ENCODE results near the gene SELPLG. TPM values are rescaled to one million over a fixed set of nuclear protein-coding genes. Genes with fewer than 3 reads are reported as not detected.
"Not testable (repeated sequence)": the region's sequence is repeated elsewhere in the genome, so short reads cannot be mapped to it uniquely, and the experiment has no call there.

SELPLG gene
- total and polyA plus RNA-seq, 2 donors (not counting 1 experiment from before 2014, with no cell fraction given) = 6.1 to 8.0 TPM

DNA sequence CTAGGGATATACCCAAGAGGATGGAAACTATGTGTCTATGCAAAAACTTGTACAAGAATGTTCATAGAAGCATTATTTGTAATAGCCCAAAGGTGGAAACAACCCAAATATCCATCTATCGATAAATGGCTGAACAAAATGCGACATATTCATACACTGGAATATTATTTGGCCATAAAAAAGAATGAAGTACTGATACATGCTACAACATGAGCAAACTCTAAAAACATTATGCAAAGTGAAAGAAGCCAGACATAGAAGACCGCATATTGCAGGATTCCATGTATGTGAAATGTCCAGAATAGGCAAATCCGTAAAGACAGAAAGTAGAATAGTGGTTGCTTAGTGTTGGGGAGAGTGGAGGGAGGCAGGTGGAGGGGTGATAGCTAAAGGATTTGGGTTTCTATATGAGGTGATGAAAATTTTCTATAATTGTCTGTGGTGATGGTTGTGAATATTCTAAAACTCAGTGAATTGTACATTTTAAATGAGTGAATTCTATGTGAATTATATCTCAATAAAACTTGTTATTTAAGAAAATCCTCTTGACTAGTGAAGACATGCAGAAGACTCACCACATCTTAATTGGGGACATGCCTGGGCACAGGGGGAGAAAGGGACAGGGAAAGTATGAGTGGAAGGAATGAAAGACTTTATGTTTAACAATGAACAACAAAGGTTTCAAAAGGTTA is 29.8 kb upstream of the SELPLG start:
- no peaks in the 10 kb centered on the region for H3K27me3 ChIP-seq (replicated peaks in 1 of 4; ENCODE audit: control extremely low read depth in 1 of 4, control insufficient read depth in 3 of 4, insufficient read depth in 4 of 4, low read length in 3 of 4)
- peaks cover 56% of the 10 kb centered on the region for H3K4me1 Mint-ChIP-seq
- no peaks in the 10 kb centered on the region for H3K9me3 Mint-ChIP-seq (ENCODE audit: insufficient read depth)
- no peaks in the 10 kb centered on the region for H4K20me1 ChIP-seq (ENCODE audit: control insufficient read depth, insufficient read depth, low read length, poor library complexity, severe bottlenecking)
- H3K4me3 Mint-ChIP-seq = peak overlapping the region; percentile 11
- ChIA-PET POLR2A (interaction anchor here (0.6 to 1.9 kb wide), 8 partner anchors 8 to 46 kb away, joined by 3 to 10 read pairs (median 7); partner anchors contain the start of gene SELPLG), CTCF (interaction anchor here (0.7 to 11.7 kb wide), 38 partner anchors 8 to 291 kb away, joined by 3 to 312 read pairs (median 6); partner anchors contain the start of genes CORO1C, ISCU, SART3 and SELPLG)
- ATAC-seq (ENCODE audit: low read depth) (no peak), DNase-seq (no peak)
- no peaks in the 10 kb centered on the region for H3K27me3 Mint-ChIP-seq
- intact Hi-C loops (cut with micrococcal nuclease) = loop anchor here (1.0 to 2.0 kb wide), 7 partner anchors 27 to 288 kb away; no protein-coding TSS in a partner anchor
- H2AFZ ChIP-seq (ENCODE audit: insufficient read depth, low read depth, low read length, poor library complexity, severe bottlenecking) = no peak overlapping the region
- peak overlapping the region; percentile 8 for H3K27ac Mint-ChIP-seq
- H3K36me3 ChIP-seq (replicated peaks in 1 of 2; ENCODE audit: control extremely low read depth in 1 of 2, control insufficient read depth in 1 of 2, extremely low read depth in 1 of 2, insufficient read depth in 2 of 2, low read length in 1 of 2) = peaks cover 5 to 18% of the 10 kb centered on the region in 2 experiments
- H3K4me2 ChIP-seq (replicated peaks; ENCODE audit: low read depth, low read length, poor library complexity, severe bottlenecking) = peak overlapping the region; percentile 71
- H3K9me3 ChIP-seq (ENCODE audit: control extremely low read depth in 1 of 3, control insufficient read depth in 2 of 3, insufficient read depth in 1 of 3, low read length in 2 of 3) = no peaks in the 10 kb centered on the region
- no peak for TF ChIP-seq EZH2 (IDR thresholded peaks at IDR 0.05; ENCODE audit: borderline replicate concordance, insufficient read depth, low read depth, low read length, poor library complexity, severe bottlenecking)
- TF ChIP-seq, protein P1, sequence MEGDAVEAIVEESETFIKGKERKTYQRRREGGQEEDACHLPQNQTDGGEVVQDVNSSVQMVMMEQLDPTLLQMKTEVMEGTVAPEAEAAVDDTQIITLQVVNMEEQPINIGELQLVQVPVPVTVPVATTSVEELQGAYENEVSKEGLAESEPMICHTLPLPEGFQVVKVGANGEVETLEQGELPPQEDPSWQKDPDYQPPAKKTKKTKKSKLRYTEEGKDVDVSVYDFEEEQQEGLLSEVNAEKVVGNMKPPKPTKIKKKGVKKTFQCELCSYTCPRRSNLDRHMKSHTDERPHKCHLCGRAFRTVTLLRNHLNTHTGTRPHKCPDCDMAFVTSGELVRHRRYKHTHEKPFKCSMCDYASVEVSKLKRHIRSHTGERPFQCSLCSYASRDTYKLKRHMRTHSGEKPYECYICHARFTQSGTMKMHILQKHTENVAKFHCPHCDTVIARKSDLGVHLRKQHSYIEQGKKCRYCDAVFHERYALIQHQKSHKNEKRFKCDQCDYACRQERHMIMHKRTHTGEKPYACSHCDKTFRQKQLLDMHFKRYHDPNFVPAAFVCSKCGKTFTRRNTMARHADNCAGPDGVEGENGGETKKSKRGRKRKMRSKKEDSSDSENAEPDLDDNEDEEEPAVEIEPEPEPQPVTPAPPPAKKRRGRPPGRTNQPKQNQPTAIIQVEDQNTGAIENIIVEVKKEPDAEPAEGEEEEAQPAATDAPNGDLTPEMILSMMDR (IDR thresholded peaks at IDR 0.05) = no peak
- peak overlapping the region; percentile 62 to 77 for H3K27ac ChIP-seq (ENCODE audit: low read length in 2 of 2)
- no peak overlapping the region for H3K4me3 ChIP-seq (ENCODE audit: control extremely low read depth in 1 of 5, extremely low read depth in 1 of 5, insufficient read depth in 1 of 5, low read depth in 2 of 5, low read length in 4 of 5)
- H3K79me2 ChIP-seq (ENCODE audit: control insufficient read depth, insufficient read depth, low read length) = peaks cover 35% of the 10 kb centered on the region
- 90% methylated on average over 2 of the region's 4 CpGs for WGBS (ENCODE audit: insufficient coverage)
- peak overlapping the region; percentile 46 for H3K9ac ChIP-seq (ENCODE audit: low read length)
- peaks cover 52 to 53% of the 10 kb centered on the region in 2 donors for H3K4me1 ChIP-seq (ENCODE audit: control insufficient read depth in 2 of 2, insufficient read depth in 2 of 2, low read length in 2 of 2)

DNA sequence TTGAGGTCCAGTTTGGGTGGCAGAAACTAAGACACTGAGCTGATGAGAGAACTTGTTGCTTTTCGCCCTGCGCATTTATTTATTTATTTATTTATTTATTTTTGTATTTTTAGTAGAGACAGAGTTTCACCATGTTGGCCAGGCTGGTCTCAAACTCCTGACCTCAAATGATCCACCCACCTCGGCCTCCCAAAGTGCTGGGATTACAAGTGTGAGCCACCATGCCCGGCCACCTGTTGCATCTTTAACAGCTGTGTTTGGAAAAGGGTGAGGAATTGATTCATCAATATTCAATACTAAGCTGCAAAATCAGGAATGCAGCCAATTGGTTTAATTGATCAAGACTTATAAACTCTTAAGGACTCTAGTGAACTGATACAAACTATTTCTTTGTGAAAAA is 24.4 kb upstream of the SELPLG start:
- intact Hi-C loops (cut with micrococcal nuclease); H3K27ac Mint-ChIP-seq; H3K9me3 Mint-ChIP-seq (ENCODE audit: insufficient read depth); H3K4me2 ChIP-seq (replicated peaks; ENCODE audit: low read depth, low read length, poor library complexity, severe bottlenecking); DNase-seq; H3K9me3 ChIP-seq (ENCODE audit: control extremely low read depth in 1 of 3, control insufficient read depth in 2 of 3, insufficient read depth in 1 of 3, low read length in 2 of 3); H3K4me3 Mint-ChIP-seq; ATAC-seq (ENCODE audit: low read depth); H3K27ac ChIP-seq (ENCODE audit: low read length in 2 of 2); POLR2A ChIA-PET; H4K20me1 ChIP-seq (ENCODE audit: control insufficient read depth, insufficient read depth, low read length, poor library complexity, severe bottlenecking); H2AFZ ChIP-seq (ENCODE audit: insufficient read depth, low read depth, low read length, poor library complexity, severe bottlenecking); H3K27me3 ChIP-seq (replicated peaks in 1 of 4; ENCODE audit: control extremely low read depth in 1 of 4, control insufficient read depth in 3 of 4, insufficient read depth in 4 of 4, low read length in 3 of 4); H3K9ac ChIP-seq (ENCODE audit: low read length); H3K4me3 ChIP-seq (ENCODE audit: control extremely low read depth in 1 of 5, extremely low read depth in 1 of 5, insufficient read depth in 1 of 5, low read depth in 2 of 5, low read length in 4 of 5); H3K27me3 Mint-ChIP-seq: not testable (repeated sequence)
- peaks cover 14% of the 10 kb centered on the region for H3K79me2 ChIP-seq (ENCODE audit: control insufficient read depth, insufficient read depth, low read length)
- H3K4me1 ChIP-seq (ENCODE audit: control insufficient read depth in 2 of 2, insufficient read depth in 2 of 2, low read length in 2 of 2) = peaks cover 13% of the 10 kb centered on the region in 2 donors
- CTCF ChIA-PET = interaction anchor here (1.3 to 1.4 kb wide), 2 partner anchors 25 to 40 kb away, joined by 3 to 8 read pairs; partner anchors contain the start of gene SELPLG
- H3K4me1 Mint-ChIP-seq = peaks cover 21% of the 10 kb centered on the region
- peaks cover 10 to 33% of the 10 kb centered on the region in 2 experiments for H3K36me3 ChIP-seq (replicated peaks in 1 of 2; ENCODE audit: control extremely low read depth in 1 of 2, control insufficient read depth in 1 of 2, extremely low read depth in 1 of 2, insufficient read depth in 2 of 2, low read length in 1 of 2)
- no CpG with 5 or more reads among the region's 4 CpGs for WGBS (ENCODE audit: insufficient coverage)
